ENCODE data around the gene TNFRSF4. TPM values are rescaled to one million over a fixed set of nuclear protein-coding genes. Genes with fewer than 3 reads are reported as not detected.

Gene TNFRSF4
- 10 to 100 TPM in 1 of 4 donors, 1 to 10 TPM in 3; 2.4 to 10.7 (median 5.9) TPM for total RNA-seq

DNA sequence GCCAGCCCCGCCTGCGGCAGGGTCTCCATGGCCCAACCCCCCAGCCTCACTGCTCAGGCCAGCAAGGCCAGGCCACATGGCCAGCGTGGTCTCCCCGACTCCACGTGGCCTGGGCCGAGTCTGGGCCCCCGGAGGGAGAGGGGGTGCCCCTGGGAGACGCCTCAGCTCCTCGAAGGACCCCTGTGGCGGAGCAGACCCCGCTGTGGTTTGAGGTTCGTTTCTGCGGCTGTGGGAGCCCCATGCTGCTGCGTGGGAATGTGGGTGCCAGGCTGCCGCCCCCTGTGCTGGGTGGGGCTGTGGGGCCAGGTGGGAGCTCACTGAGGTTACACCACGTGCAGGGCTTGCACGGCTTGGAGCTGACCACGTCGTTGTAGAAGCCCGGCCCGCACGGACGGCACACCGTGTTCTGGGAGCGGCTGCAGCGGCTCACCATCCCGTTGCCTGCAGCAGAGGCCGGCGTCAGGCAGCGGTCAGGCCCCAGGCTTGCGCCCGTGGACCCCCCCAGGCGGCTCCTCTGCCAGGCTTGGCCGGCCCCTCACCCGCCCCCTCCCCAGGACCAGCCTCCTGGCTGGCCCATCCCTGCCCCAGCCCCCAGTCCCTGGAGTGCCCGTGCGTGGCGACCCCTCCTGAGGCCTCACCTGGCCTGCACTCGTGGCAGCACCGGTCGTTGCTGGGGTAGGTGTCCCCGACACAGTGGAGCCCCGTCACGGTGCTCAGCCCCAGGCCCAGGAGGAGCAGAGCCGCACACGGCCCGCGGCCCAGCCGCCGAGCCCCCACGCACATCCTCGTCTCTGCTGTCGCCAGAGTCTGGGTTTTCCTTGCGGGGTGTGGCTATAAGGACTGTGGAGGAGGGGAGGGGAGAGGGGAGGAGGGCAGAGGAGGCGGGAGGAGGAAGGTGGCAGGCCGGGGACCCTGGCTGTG, at the start of gene TNFRSF4:
Gene TNFRSF4 (minus strand): TSS at position 809 of the 921 bp plus-strand sequence. CDS start 26 bp downstream, at position 783.
- ATAC-seq (ENCODE audit: low FRiP score) (no peak), DNase-seq (ENCODE audit: low spot score) (no peak)
- TF ChIP-seq, protein P1, sequence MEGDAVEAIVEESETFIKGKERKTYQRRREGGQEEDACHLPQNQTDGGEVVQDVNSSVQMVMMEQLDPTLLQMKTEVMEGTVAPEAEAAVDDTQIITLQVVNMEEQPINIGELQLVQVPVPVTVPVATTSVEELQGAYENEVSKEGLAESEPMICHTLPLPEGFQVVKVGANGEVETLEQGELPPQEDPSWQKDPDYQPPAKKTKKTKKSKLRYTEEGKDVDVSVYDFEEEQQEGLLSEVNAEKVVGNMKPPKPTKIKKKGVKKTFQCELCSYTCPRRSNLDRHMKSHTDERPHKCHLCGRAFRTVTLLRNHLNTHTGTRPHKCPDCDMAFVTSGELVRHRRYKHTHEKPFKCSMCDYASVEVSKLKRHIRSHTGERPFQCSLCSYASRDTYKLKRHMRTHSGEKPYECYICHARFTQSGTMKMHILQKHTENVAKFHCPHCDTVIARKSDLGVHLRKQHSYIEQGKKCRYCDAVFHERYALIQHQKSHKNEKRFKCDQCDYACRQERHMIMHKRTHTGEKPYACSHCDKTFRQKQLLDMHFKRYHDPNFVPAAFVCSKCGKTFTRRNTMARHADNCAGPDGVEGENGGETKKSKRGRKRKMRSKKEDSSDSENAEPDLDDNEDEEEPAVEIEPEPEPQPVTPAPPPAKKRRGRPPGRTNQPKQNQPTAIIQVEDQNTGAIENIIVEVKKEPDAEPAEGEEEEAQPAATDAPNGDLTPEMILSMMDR (IDR thresholded peaks at IDR 0.05): no peak

DNA sequence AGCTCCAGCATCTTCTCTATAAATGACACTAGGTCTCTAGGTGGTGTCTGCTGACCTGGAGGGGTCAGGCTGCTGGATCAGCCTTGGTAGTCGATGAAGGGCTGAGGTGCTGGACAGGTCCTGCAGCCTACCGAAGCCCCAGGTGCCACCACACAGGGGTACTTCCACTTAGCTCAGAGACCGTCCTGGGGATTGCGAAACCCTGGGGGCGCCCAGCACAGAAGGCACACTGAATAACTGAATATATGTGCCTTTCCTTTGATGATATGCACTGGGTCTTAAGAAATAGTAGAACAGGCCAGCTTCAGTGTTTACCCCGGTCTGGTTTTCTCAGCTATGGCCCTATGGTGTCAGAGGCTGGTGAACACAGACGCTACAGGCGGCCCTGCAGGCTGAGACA, 48.8 kb upstream of the TNFRSF4 start:
- no peak for DNase-seq (ENCODE audit: low spot score)
- TF ChIP-seq, protein P1 (IDR thresholded peaks at IDR 0.05): no peak
- ATAC-seq (ENCODE audit: low FRiP score): no peak

DNA sequence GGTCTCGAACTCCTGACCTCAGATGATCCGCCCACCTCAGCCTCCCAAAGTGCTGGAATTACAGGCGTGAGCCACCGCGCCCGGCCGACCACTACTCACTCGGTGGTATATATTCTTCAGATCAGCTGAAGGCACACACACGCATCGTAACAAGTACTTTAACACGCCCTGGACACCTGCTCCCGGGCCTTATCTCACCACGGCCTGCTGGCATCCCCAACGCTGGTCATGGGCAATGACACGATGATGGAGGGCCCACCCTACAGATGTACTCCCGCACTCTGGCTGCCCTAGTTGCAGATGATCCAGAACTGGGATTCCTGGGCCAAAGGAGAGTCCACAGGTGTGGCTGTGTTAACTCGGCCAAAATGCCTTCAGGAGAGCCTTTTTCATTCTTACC, 48.1 kb upstream of the TNFRSF4 start:
- no peak for DNase-seq (ENCODE audit: low spot score)
- TF ChIP-seq, protein P1 (IDR thresholded peaks at IDR 0.05): no peak
- ATAC-seq (ENCODE audit: low FRiP score): no peak

DNA sequence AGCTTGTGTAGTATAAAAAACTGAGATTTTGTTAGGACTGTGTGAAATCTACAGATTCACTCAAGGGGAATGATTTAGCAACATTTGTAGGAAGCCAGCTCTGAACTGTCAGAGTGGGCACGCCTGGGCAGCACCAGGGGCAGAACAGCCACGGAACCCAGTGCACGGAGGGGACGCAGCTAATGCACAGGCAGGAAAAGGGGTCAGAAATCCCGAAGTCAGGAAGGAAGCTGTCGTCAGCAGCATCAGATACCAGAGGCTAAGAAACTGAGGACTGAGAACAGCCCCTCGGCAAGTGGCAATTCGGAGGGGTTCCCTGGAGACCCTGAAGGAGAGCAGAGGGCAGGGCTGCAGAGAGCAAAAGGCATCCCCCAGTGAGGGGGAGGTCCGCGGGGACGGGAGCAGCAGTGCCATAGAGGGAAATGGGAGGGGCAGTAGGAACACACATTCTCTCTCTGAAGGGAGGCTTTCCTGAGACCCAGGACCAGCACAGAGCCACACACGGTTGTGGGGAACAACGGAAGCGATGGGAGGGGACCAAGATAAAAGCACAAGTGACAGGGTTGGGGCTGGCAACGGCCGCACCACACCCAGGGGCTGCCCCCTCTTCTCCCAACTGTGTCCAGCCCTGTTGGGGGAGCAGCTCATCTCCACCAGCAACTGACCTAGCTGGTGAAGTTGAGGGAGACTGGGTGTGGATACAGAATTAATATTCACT, 47.0 kb upstream of the TNFRSF4 start:
- TF ChIP-seq, protein P1 (IDR thresholded peaks at IDR 0.05): no peak
- no peak for DNase-seq (ENCODE audit: low spot score)
- no peak for ATAC-seq (ENCODE audit: low FRiP score)

DNA sequence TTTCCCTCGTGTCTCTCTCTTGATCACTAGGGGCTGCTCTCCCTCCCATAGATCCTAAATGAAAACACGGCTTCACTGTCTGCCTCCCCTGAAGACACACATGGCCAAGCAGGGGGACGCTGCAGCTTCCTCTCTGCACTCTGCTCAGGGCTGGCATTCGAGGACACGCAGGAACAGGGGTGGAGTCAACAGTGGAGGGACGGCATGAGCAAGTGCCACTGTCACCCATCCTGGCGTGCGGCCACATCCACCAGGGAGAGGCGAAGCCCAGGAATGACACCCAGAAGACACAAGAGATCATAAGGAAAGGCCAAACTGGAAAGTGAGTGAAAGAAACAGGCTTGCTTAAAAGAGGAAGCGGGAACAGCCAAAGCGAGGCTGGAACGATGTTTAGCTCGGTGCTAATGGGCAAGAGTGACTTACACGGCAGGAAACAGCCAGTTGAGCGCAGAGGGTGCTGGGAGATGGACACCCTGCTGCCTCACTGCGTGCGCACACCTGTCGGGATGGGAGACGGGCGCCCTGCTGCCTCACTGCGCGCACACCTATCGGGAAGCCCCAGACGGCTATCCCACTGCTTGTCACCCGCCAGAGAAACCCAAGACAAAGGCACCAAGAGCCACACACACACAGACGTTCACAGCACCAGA, 46.1 kb upstream of the TNFRSF4 start:
- TF ChIP-seq, protein P1 (IDR thresholded peaks at IDR 0.05): no peak
- no peak for ATAC-seq (ENCODE audit: low FRiP score)

DNA sequence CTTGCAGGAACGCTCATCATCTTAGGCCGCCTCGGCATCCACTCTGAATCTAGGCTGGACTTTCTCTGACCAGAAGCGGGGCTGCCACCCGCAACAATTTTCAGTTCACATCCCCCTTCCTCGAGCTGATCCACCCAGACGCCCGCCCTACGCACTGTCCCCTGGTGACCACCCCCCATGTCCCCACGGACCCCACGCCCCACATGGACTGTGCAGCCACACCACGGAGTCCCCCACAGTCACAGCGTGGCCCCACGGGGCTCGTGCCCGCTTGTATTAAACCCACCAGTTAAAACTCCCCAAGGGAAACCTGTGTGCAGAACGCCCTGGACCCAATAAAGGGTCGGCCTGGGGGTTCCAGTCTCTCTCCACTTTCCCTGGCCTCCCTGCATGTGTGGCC, 45.6 kb upstream of the TNFRSF4 start:
- DNase-seq (ENCODE audit: low spot score): no peak
- no peak for ATAC-seq (ENCODE audit: low FRiP score)
- TF ChIP-seq, protein P1 (IDR thresholded peaks at IDR 0.05): no peak

More for the DNA sequence above, 46.1 kb upstream of the TNFRSF4 start:
- no peak for DNase-seq (ENCODE audit: low spot score)

Data from omental fat pad (tissue), 4 donors.